Measurements from ENCODE around the gene GIGYF2.

Gene GIGYF2

GRCh38 chr2:232863996-232864395 is 166.9 kb downstream of the GIGYF2 start:
- DNase-seq (ENCODE audit: low spot score) = no peak

- no peak for DNase-seq (ENCODE audit: low spot score)
Measured at GRCh38 chr2:232865165-232865564, 168.0 kb downstream of the GIGYF2 start.

GRCh38 chr2:232866104-232866503 is 169.0 kb downstream of the GIGYF2 start:
- no peak for DNase-seq (ENCODE audit: low spot score)

- DNase-seq (ENCODE audit: low spot score) = no peak
Measured at GRCh38 chr2:232869138-232870017, 172.2 kb downstream of the GIGYF2 start.

- DNase-seq (ENCODE audit: low spot score) = no peak
Measured at GRCh38 chr2:232870018-232870765, 173.1 kb downstream of the GIGYF2 start, which contains the start of gene SNORC. TSS of gene SNORC (plus strand) at chr2:232870264. CDS start at chr2:232870342, 78 bp downstream.

GRCh38 chr2:232870766-232871371 is 173.7 kb downstream of the GIGYF2 start:
- DNase-seq (ENCODE audit: low spot score) = no peak

- no peak for DNase-seq (ENCODE audit: low spot score)
Measured at GRCh38 chr2:232871418-232871834, 174.3 kb downstream of the GIGYF2 start.

GRCh38 chr2:232871835-232872736 is 175.0 kb downstream of the GIGYF2 start:
- no peak for DNase-seq (ENCODE audit: low spot score)

GRCh38 chr2:232872826-232873225 is 175.7 kb downstream of the GIGYF2 start:
- no peak for DNase-seq (ENCODE audit: low spot score)

- no peak for DNase-seq (ENCODE audit: low spot score)
Measured at GRCh38 chr2:232873292-232873908, 176.3 kb downstream of the GIGYF2 start.

- no peak for DNase-seq (ENCODE audit: low spot score)
Measured at GRCh38 chr2:232873909-232874641, 176.9 kb downstream of the GIGYF2 start.

- no peak for DNase-seq (ENCODE audit: low spot score)
Measured at GRCh38 chr2:232874677-232875223, 177.6 kb downstream of the GIGYF2 start.

GRCh38 chr2:232875256-232876121 is 178.4 kb downstream of the GIGYF2 start:
- peak; percentile 37 for DNase-seq (ENCODE audit: low spot score)

- DNase-seq (ENCODE audit: low spot score) = peak; percentile 64
Measured at GRCh38 chr2:232876161-232876977, 179.2 kb downstream of the GIGYF2 start.

GRCh38 chr2:232876978-232877441 is 179.9 kb downstream of the GIGYF2 start:
- DNase-seq (ENCODE audit: low spot score) = no peak

- DNase-seq (ENCODE audit: low spot score) = no peak
Measured at GRCh38 chr2:232877940-232878511, 180.9 kb downstream of the GIGYF2 start.

- no peak for DNase-seq (ENCODE audit: low spot score)
Measured at GRCh38 chr2:232878855-232879617, 181.9 kb downstream of the GIGYF2 start.
